ENCODE results near the gene HES3.

DNA sequence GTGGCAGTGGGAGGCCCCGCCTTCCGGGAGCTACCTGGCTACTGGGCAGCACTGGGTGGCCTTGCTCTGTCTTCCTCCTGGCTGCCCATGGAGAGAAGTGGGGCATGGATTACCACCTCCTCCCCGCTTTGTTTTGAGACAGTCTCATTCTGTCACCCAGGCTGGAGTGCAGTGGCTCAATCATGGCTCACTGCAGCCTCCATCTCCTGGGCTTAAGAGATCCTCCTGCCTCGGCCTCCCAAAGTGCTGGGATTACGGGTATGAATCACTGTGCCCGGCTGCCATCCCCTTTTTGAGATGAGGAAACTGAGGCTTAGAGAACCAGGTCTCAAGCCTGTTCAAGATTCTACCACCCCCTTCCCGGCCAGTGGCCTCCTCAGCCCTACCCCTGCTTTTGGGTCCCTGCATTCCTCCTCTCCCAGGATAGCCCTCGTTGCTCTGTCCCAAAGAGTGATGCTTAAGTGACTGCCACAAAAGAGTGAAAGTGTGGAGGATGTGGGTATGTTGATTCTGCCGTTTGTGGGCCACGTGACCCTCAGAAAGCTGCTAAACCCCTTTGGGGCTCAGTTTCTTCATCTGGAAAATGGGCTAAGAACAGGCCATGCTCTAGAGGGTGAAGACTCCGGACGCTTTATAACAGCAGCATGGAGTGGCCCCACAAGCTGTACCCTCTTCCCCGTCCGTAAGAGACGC is 7.8 kb downstream of the HES3 start:
- TF ChIP-seq, protein P1, sequence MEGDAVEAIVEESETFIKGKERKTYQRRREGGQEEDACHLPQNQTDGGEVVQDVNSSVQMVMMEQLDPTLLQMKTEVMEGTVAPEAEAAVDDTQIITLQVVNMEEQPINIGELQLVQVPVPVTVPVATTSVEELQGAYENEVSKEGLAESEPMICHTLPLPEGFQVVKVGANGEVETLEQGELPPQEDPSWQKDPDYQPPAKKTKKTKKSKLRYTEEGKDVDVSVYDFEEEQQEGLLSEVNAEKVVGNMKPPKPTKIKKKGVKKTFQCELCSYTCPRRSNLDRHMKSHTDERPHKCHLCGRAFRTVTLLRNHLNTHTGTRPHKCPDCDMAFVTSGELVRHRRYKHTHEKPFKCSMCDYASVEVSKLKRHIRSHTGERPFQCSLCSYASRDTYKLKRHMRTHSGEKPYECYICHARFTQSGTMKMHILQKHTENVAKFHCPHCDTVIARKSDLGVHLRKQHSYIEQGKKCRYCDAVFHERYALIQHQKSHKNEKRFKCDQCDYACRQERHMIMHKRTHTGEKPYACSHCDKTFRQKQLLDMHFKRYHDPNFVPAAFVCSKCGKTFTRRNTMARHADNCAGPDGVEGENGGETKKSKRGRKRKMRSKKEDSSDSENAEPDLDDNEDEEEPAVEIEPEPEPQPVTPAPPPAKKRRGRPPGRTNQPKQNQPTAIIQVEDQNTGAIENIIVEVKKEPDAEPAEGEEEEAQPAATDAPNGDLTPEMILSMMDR (IDR thresholded peaks at IDR 0.05) = no peak
- no peak for TF ChIP-seq POLR2A (IDR thresholded peaks at IDR 0.05)

All from uterus (tissue), 2 donors.